H1 (cell line): ENCODE measurements around the gene CPE. TPM values are rescaled to one million over a fixed set of nuclear protein-coding genes. Genes with fewer than 3 reads are reported as not detected.

ENCODE experiments used
- CTCF ChIA-PET: fragments of 300-600 bp; sonication (Branson Sonifier 250); formaldehyde crosslinking; loops from one replicate; lab custom pipeline; 2021; ENCODE audit not compliant: partially characterized antibody; lab: Charles Lee
- POLR2A ChIA-PET: fragments of 300-600 bp; sonication (Branson Sonifier 250); formaldehyde crosslinking; loops from one replicate; lab custom pipeline; 2021; ENCODE audit warnings: inconsistent platforms; ENCODE audit not compliant: partially characterized antibody; lab: Charles Lee
- DNase-seq, 2 experiments: peaks; one replicate each; pipeline versions ENCODE4 v3.0.0 to v3.0.0-alpha.2; 2010 to 2022; ENCODE audit warnings: low spot score in 2 of 2, low read depth in 1 of 2, mixed read lengths in 1 of 2
- FAIRE-seq: peaks from 2 replicates; lab custom pipeline; 2011; peaks lifted over from hg19 to GRCh38; lab: Jason Lieb, UNC
- H2AFZ ChIP-seq: 2 replicates; pipeline ENCODE4 v1.8.1; 2012; ENCODE audit warnings: low read length, inconsistent platforms
- H2AK5ac ChIP-seq: 2 replicates; pipeline ENCODE4 v1.6.1; 2013; ENCODE audit warnings: low read depth, low read length
- H2BK120ac ChIP-seq: replicated peaks from 2 replicates; pipeline ENCODE3; 2013; ENCODE audit warnings: low read depth, low read length, inconsistent platforms
- H2BK12ac ChIP-seq: 2 replicates; pipeline ENCODE4 v1.6.1; 2013; ENCODE audit warnings: low read depth, low read length
- H2BK15ac ChIP-seq: 2 replicates; pipeline ENCODE4 v1.6.1; 2013; ENCODE audit warnings: low read length
- H2BK20ac ChIP-seq: 2 replicates; pipeline ENCODE4 v1.6.1; 2013; ENCODE audit warnings: low read length
- H2BK5ac ChIP-seq: 2 replicates; pipeline ENCODE4 v1.6.1; 2013; ENCODE audit warnings: low read depth, low read length
- H3K14ac ChIP-seq: 2 replicates; pipeline ENCODE4 v1.6.1; 2013; ENCODE audit warnings: inconsistent platforms; ENCODE audit not compliant: insufficient read length
- H3K18ac ChIP-seq: 2 replicates; pipeline ENCODE4 v1.6.1; 2013; ENCODE audit warnings: low read length; ENCODE audit errors: extremely low read depth
- H3K23ac ChIP-seq: 2 replicates; pipeline ENCODE4 v1.6.1; 2013; ENCODE audit warnings: inconsistent platforms; ENCODE audit not compliant: insufficient read length
- H3K23me2 ChIP-seq: 2 replicates; pipeline ENCODE4 v1.6.1; 2013; ENCODE audit warnings: low read depth, low read length
- H3K27ac ChIP-seq: 2 replicates; pipeline ENCODE4 v1.6.1; 2011; ENCODE audit warnings: low read depth, low read length, inconsistent platforms
- H3K27me3 ChIP-seq, 4 experiments: replicated peaks in 1 of 4; 1 replicate in 1 of 4; 2 replicates in 3 of 4; pipeline versions ENCODE4 v1.6.1 to v1.8.1; 2011 to 2013; ENCODE audit warnings: low read length in 3 of 4, mild to moderate bottlenecking in 3 of 4, inconsistent platforms in 2 of 4, mixed read lengths in 2 of 4, moderate library complexity in 1 of 4; ENCODE audit not compliant: control insufficient read depth in 3 of 4, insufficient read depth in 3 of 4; ENCODE audit errors: extremely low read depth in 1 of 4
- H3K36me3 ChIP-seq, 4 experiments: 2 replicates each; pipeline versions ENCODE4 v1.6.1 to v1.8.1; 2011 to 2013; ENCODE audit warnings: mild to moderate bottlenecking in 4 of 4, low read length in 3 of 4, moderate library complexity in 2 of 4, control low read depth in 1 of 4, inconsistent platforms in 1 of 4; ENCODE audit not compliant: insufficient read depth in 4 of 4, control insufficient read depth in 2 of 4
- H3K4ac ChIP-seq: replicated peaks from 2 replicates; pipeline ENCODE3; 2013; ENCODE audit warnings: low read length, low read depth, mixed read lengths, inconsistent platforms; ENCODE audit not compliant: insufficient read length
- H3K4me1 ChIP-seq, 4 experiments: replicated peaks in 1 of 4; 1 replicate in 1 of 4; 2 replicates in 3 of 4; pipeline versions ENCODE4 v1.6.1 to v1.8.1; 2011 to 2013; ENCODE audit warnings: low read length in 3 of 4, inconsistent platforms in 2 of 4, mixed read lengths in 1 of 4; ENCODE audit not compliant: insufficient read depth in 4 of 4, control insufficient read depth in 3 of 4
- H3K4me2 ChIP-seq, 2 experiments: 2 replicates each; pipeline versions ENCODE4 v1.6.1 to v1.8.1; 2011 to 2013; ENCODE audit warnings: low read depth in 2 of 2, low read length in 2 of 2, control low read depth in 1 of 2, inconsistent platforms in 1 of 2, mild to moderate bottlenecking in 1 of 2; ENCODE audit not compliant: insufficient read depth in 1 of 2
- H3K4me3 ChIP-seq, 4 experiments: fragments of 200-600, 300-600 bp in 1 of 4; sonication (generic), shearing (Covaris generic), sonication (Bioruptor Twin) in 1 of 4; 2 replicates each; pipeline versions ENCODE4 v1.5.1 to v1.8.1; 2011 to 2016; ENCODE audit warnings: low read length in 4 of 4, low read depth in 3 of 4, control low read depth in 2 of 4, inconsistent platforms in 2 of 4, mild to moderate bottlenecking in 2 of 4, mixed read lengths in 1 of 4, moderate library complexity in 1 of 4; ENCODE audit not compliant: insufficient read depth in 2 of 4; ENCODE audit errors: extremely low read depth in 1 of 4
- H3K56ac ChIP-seq: replicated peaks from 2 replicates; pipeline ENCODE3; 2013; ENCODE audit warnings: low read depth, mild to moderate bottlenecking, mixed read lengths, low read length, inconsistent platforms; ENCODE audit not compliant: insufficient read length
- H3K79me1 ChIP-seq: 2 replicates; pipeline ENCODE4 v1.6.1; 2013; ENCODE audit warnings: low read depth, low read length, control low read depth
- H3K79me2 ChIP-seq, 2 experiments: 2 replicates each; pipeline versions ENCODE4 v1.6.1 to v1.8.1; 2012 to 2013; ENCODE audit warnings: low read length in 2 of 2, mild to moderate bottlenecking in 2 of 2, inconsistent platforms in 1 of 2; ENCODE audit not compliant: insufficient read depth in 2 of 2, control insufficient read depth in 1 of 2
- H3K9ac ChIP-seq, 4 experiments: replicated peaks in 1 of 4; 1 replicate in 1 of 4; 2 replicates in 3 of 4; pipeline versions ENCODE4 v1.6.1 to v1.8.1; 2011 to 2013; ENCODE audit warnings: low read depth in 3 of 4, low read length in 3 of 4, control low read depth in 2 of 4, mild to moderate bottlenecking in 2 of 4, moderate library complexity in 2 of 4, inconsistent platforms in 1 of 4; ENCODE audit errors: extremely low read depth in 1 of 4
- H3K9me3 ChIP-seq, 2 experiments: 2 replicates each; pipeline versions ENCODE4 v1.6.1 to v1.8.1; 2012 to 2013; ENCODE audit warnings: mild to moderate bottlenecking in 2 of 2, moderate library complexity in 2 of 2, control low read depth in 1 of 2, inconsistent platforms in 1 of 2, low read depth in 1 of 2, low read length in 1 of 2, mixed read lengths in 1 of 2; ENCODE audit not compliant: insufficient read depth in 2 of 2
- H4K20me1 ChIP-seq, 2 experiments: replicated peaks in 1 of 2; 2 replicates each; pipeline versions ENCODE3 to v1.8.1; 2011 to 2013; ENCODE audit warnings: inconsistent platforms in 2 of 2, low read length in 2 of 2, mild to moderate bottlenecking in 1 of 2; ENCODE audit not compliant: insufficient read depth in 2 of 2, control insufficient read depth in 1 of 2
- H4K5ac ChIP-seq: 2 replicates; pipeline ENCODE4 v1.6.1; 2013; ENCODE audit warnings: low read length, low read depth, mixed read lengths, inconsistent platforms; ENCODE audit not compliant: insufficient read length
- H4K8ac ChIP-seq: 2 replicates; pipeline ENCODE4 v1.8.0; 2013; ENCODE audit warnings: mild to moderate bottlenecking, moderate library complexity, low read length, inconsistent platforms; ENCODE audit not compliant: insufficient read depth; ENCODE audit errors: extremely low read depth
- H4K91ac ChIP-seq: replicated peaks from 2 replicates; pipeline ENCODE3; 2013; ENCODE audit warnings: low read length, mixed read lengths, inconsistent platforms; ENCODE audit not compliant: insufficient read length
- ASH2L ChIP-seq: fragments of 200-600, 300-600 bp; sonication (generic); IDR thresholded peaks from one replicate; pipeline ENCODE4 v1.7.1; 2017; ENCODE audit warnings: low read length
- EP300 ChIP-seq, 2 experiments: IDR thresholded peaks; 1 replicate in 1 of 2; 2 replicates in 1 of 2; pipeline ENCODE4 v1.6.1; 2011 to 2012; ENCODE audit warnings: low read depth in 2 of 2, low read length in 2 of 2, mild to moderate bottlenecking in 2 of 2, borderline replicate concordance in 1 of 2, inconsistent platforms in 1 of 2, moderate library complexity in 1 of 2
- GABPA ChIP-seq: IDR thresholded peaks from 2 replicates; pipeline ENCODE4 v1.6.1; 2011; ENCODE audit warnings: mild to moderate bottlenecking, low read length, moderate library complexity, borderline replicate concordance; ENCODE audit not compliant: insufficient read depth
- HDAC2 ChIP-seq, 2 experiments: fragments of 300-600 bp in 1 of 2; sonication (generic) in 1 of 2; IDR thresholded peaks; 2 replicates each; pipeline ENCODE4 v1.6.1; 2011 to 2012; ENCODE audit warnings: low read depth in 2 of 2, low read length in 2 of 2, mild to moderate bottlenecking in 2 of 2, moderate library complexity in 2 of 2, borderline replicate concordance in 1 of 2, inconsistent platforms in 1 of 2
- JUN ChIP-seq: IDR thresholded peaks from 2 replicates; pipeline ENCODE4 v1.6.1; 2011; ENCODE audit warnings: low read depth, mild to moderate bottlenecking, improper control_type of control experiment, low read length
- MAX ChIP-seq: IDR thresholded peaks from 2 replicates; pipeline ENCODE4 v1.6.1; 2012; ENCODE audit warnings: inconsistent platforms
- POLR2A ChIP-seq, 2 experiments: IDR thresholded peaks; 1 replicate in 1 of 2; 2 replicates in 1 of 2; pipeline ENCODE4 v1.6.1; 2011; ENCODE audit warnings: low read depth in 2 of 2, low read length in 2 of 2, mild to moderate bottlenecking in 2 of 2; ENCODE audit errors: control extremely low read depth in 1 of 2
- RNF2 ChIP-seq: fragments of 200-900, 300-1000 bp; sonication (generic); IDR thresholded peaks from 2 replicates; pipeline ENCODE4 v1.7.1; 2016; ENCODE audit warnings: borderline replicate concordance, low read depth, mild to moderate bottlenecking, antibody characterized with exemption, low read length; ENCODE audit not compliant: poor library complexity, severe bottlenecking; ENCODE audit errors: missing control alignments
- TCF12 ChIP-seq: IDR thresholded peaks from 2 replicates; pipeline ENCODE4 v1.6.1; 2011; ENCODE audit warnings: low read depth, mild to moderate bottlenecking, low read length
- WGBS, 2 experiments: shearing (Covaris generic) in 1 of 2; methylation state at CpG; one replicate each; pipeline versions ENCODE4 v1.1.6 to v1.1.7; 2013 to 2015; ENCODE audit warnings: low lambda C conversion rate in 2 of 2, mixed read lengths in 2 of 2, inconsistent platforms in 1 of 2, low coverage in 1 of 2, missing lambda C conversion rate in 1 of 2; ENCODE audit not compliant: insufficient replicate concordance in 2 of 2, insufficient coverage in 1 of 2, insufficient read length in 1 of 2; ENCODE audit errors: extremely low coverage in 1 of 2, missing lambda C conversion rate in 1 of 2; 5-methylcytosine and 5-hydroxymethylcytosine counted together
- polyA plus RNA-seq, 7 experiments: library from polyadenylated mRNA; depleted of rRNA in 3 of 7; stranded (reverse) in 5 of 7; unstranded in 2 of 7; fragments of >200 nt in 5 of 7; fragments of 200-250 nt in 2 of 7; gene quantifications; 1 replicate in 5 of 7; 2 replicates in 1 of 7; 4 replicates in 1 of 7; pipeline versions ENCODE4 v1.2.1 to v1.2.3, GENCODE V29; 2011 to 2013; ENCODE audit warnings: missing spikeins in 2 of 7, mixed read lengths in 2 of 7
- total RNA-seq: library from RNA; stranded (reverse); fragmentation: NEBNext Ultra II Directional; extraction: Animal tissue kit (Norgen Biotek cat#: 25700); gene quantifications from 2 replicates; pipeline ENCODE4 v1.2.1, GENCODE V29; 2021
- TF ChIP-seq, protein P1 (sequence below): IDR thresholded peaks from 2 replicates; pipeline ENCODE4 v1.6.1; 2012; ENCODE audit warnings: inconsistent platforms

CPE gene
- total and polyA plus RNA-seq, 2 of the 8 experiments (the other 6 are each of a cell fraction or from before 2014, with no cell fraction given) = 9.4 to 10.2 TPM

GRCh38 chr4:165347647-165348569 lies 30.9 kb upstream of the CPE start:
- Histone ChIP-seq H4K20me1 (no peaks in the 10 kb centered on the region), H3K4me3 (no peak overlapping the region), H4K91ac (no peak overlapping the region), H2BK12ac (no peak overlapping the region), H2BK15ac (no peak overlapping the region), H3K14ac (no peak overlapping the region), H2BK120ac (no peak overlapping the region), H3K23ac (no peak overlapping the region), H3K27me3 (no peaks in the 10 kb centered on the region), H4K5ac (no peak overlapping the region), H3K9me3 (no peaks in the 10 kb centered on the region), H3K4me1 (no peaks in the 10 kb centered on the region), H3K79me2 (no peaks in the 10 kb centered on the region), H3K9ac (no peak overlapping the region), H3K4me2 (no peak overlapping the region), H2BK20ac (no peak overlapping the region), H3K27ac (no peak overlapping the region), H4K8ac (no peak overlapping the region), H2BK5ac (no peak overlapping the region), H3K18ac (no peak overlapping the region), H3K23me2 (no peaks in the 10 kb centered on the region), H2AK5ac (no peak overlapping the region), H3K56ac (no peak overlapping the region), H3K36me3 (peaks cover 0 to 2% (median 0%) of the 10 kb centered on the region in 4 experiments; a peak in 1 of 8 replicates), H3K79me1 (no peaks in the 10 kb centered on the region), H2AFZ (no peak overlapping the region), H3K4ac (no peak overlapping the region)
- FAIRE-seq = no peak
- POLR2A ChIA-PET = interaction anchor here (1.0 kb wide), 1 partner anchor 21 kb away, joined by 4 read pairs; the partner anchor contains the start of gene MSMO1
- DNase-seq = no peak
- CTCF ChIA-PET = interaction anchor here (0.6 to 14.3 kb wide), 8 partner anchors 8 to 218 kb away, joined by 3 to 235 read pairs (median 3); no protein-coding TSS in a partner anchor
- 78% methylated on average over 3 of the region's 3 CpGs; no CpG with 5 or more reads in 1 of the 2 experiments for WGBS, 2 experiments
- no peak for TF ChIP-seq JUN
- no peak for TF ChIP-seq TCF12
- no peak for TF ChIP-seq HDAC2 (IDR thresholded peaks at IDR 0.05; ENCODE audit: borderline replicate concordance in 1 of 2, low read depth in 2 of 2, low read length in 2 of 2)
- TF ChIP-seq MAX = no peak
- TF ChIP-seq RNF2 = no peak
- TF ChIP-seq ASH2L = no peak
- no peak for TF ChIP-seq EP300 (IDR thresholded peaks at IDR 0.05; ENCODE audit: borderline replicate concordance in 1 of 2, low read depth in 2 of 2, low read length in 2 of 2)
- TF ChIP-seq, protein P1, sequence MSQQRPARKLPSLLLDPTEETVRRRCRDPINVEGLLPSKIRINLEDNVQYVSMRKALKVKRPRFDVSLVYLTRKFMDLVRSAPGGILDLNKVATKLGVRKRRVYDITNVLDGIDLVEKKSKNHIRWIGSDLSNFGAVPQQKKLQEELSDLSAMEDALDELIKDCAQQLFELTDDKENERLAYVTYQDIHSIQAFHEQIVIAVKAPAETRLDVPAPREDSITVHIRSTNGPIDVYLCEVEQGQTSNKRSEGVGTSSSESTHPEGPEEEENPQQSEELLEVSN = no peak
- no peak for TF ChIP-seq POLR2A (IDR thresholded peaks at IDR 0.05; ENCODE audit: control extremely low read depth in 1 of 2, low read depth in 2 of 2, low read length in 2 of 2)
- TF ChIP-seq GABPA = no peak
